PC-9 (cell line): ENCODE data around the gene SLC35B2. TPM values are rescaled to one million over a fixed set of nuclear protein-coding genes. Genes with fewer than 3 reads are reported as not detected.

Experiments
- BruUV-seq: library from RNA; stranded (reverse); fragments of 400-500 nt; replicated peaks from 2 replicates; lab custom pipeline; 2021; lab: Mats Ljungman, UMichigan
- CTCF ChIA-PET: fragments of 300-600 bp; sonication (Branson Sonifier 250); formaldehyde crosslinking; loops from one replicate; lab custom pipeline; 2022; ENCODE audit warnings: antibody characterized with exemption; lab: Charles Lee
- POLR2A ChIA-PET: fragments of 300-600 bp; sonication (Branson Sonifier 250); formaldehyde crosslinking; loops from one replicate; lab custom pipeline; 2022; ENCODE audit warnings: antibody characterized with exemption; ENCODE audit not compliant: unreplicated experiment; lab: Charles Lee
- DNase-seq, 2 experiments: peaks; one replicate each; pipeline versions ENCODE4 v3.0.0 to v3.0.0-alpha.2; 2015 to 2022; ENCODE audit warnings: mixed read lengths in 1 of 2
- H2AFZ ChIP-seq: fragments of 200-600 bp; sonication (generic); 2 replicates; pipeline ENCODE4 v1.8.1; 2017; ENCODE audit warnings: antibody characterized with exemption
- H3F3A ChIP-seq: fragments of 200-600 bp; sonication (generic); 2 replicates; pipeline ENCODE4 v1.8.1; 2017; ENCODE audit warnings: antibody characterized with exemption, mild to moderate bottlenecking, low read depth; ENCODE audit not compliant: insufficient read depth
- H3K27ac ChIP-seq: fragments of 200-600 bp; sonication (generic); 2 replicates; pipeline ENCODE4 v1.6.1; 2016; ENCODE audit warnings: mixed run types
- H3K27me3 ChIP-seq: fragments of 200-600 bp; sonication (generic); 2 replicates; pipeline ENCODE4 v1.6.1; 2016; ENCODE audit warnings: low read depth, mixed run types; ENCODE audit not compliant: insufficient read depth
- H3K36me3 ChIP-seq: fragments of 200-600 bp; sonication (generic); 2 replicates; pipeline ENCODE4 v1.6.1; 2016; ENCODE audit warnings: low read depth, mixed run types
- H3K4me1 ChIP-seq: fragments of 200-600 bp; sonication (generic); replicated peaks from 2 replicates; pipeline ENCODE4 v1.6.1; 2016; ENCODE audit warnings: mixed run types; ENCODE audit not compliant: insufficient read depth
- H3K4me2 ChIP-seq: fragments of 200-600 bp; sonication (generic); 2 replicates; pipeline ENCODE4 v1.6.1; 2017; ENCODE audit warnings: mixed run types
- H3K4me3 ChIP-seq: fragments of 200-600 bp; sonication (generic); 2 replicates; pipeline ENCODE4 v1.6.1; 2016; ENCODE audit warnings: mixed run types
- H3K79me2 ChIP-seq: fragments of 200-600 bp; sonication (generic); 2 replicates; pipeline ENCODE4 v1.6.1; 2017; ENCODE audit warnings: low read depth, mixed run types
- H3K9me2 ChIP-seq: fragments of 200-600 bp; sonication (generic); 2 replicates; pipeline ENCODE4 v1.8.1; 2017; ENCODE audit warnings: mild to moderate bottlenecking; ENCODE audit not compliant: insufficient read depth
- H3K9me3 ChIP-seq: fragments of 200-600 bp; sonication (generic); 2 replicates; pipeline ENCODE4 v1.8.1; 2016; ENCODE audit warnings: low read depth; ENCODE audit not compliant: insufficient read depth
- H4K20me1 ChIP-seq: fragments of 200-600 bp; sonication (generic); 2 replicates; pipeline ENCODE4 v1.8.1; 2017; ENCODE audit not compliant: insufficient read depth
- EZH2 ChIP-seq: fragments of 200-600 bp; sonication (generic); IDR thresholded peaks from 2 replicates; pipeline ENCODE4 v1.8.0; 2017; ENCODE audit warnings: antibody characterized with exemption, low read depth
- intact Hi-C: fragments of 100-400 bp; cut with micrococcal nuclease; formaldehyde crosslinking; loops from one replicate; pipeline ENCODE4 v1.10.0; 2022; ENCODE audit not compliant: unreplicated experiment
- total RNA-seq: library from RNA; stranded (reverse); gene quantifications from 2 replicates; pipeline ENCODE4 v1.2.3, GENCODE V29; 2021
- TF ChIP-seq, protein P1 (sequence below): fragments of 200-600 bp; sonication (generic); conservative IDR thresholded peaks from 2 replicates; pipeline ENCODE4 v1.6.1; 2017; ENCODE audit warnings: mixed run types, antibody characterized with exemption, mild to moderate bottlenecking, moderate library complexity

SLC35B2 gene
- total RNA-seq, 1 experiment from 2014 or later = 59.7 TPM

DNA sequence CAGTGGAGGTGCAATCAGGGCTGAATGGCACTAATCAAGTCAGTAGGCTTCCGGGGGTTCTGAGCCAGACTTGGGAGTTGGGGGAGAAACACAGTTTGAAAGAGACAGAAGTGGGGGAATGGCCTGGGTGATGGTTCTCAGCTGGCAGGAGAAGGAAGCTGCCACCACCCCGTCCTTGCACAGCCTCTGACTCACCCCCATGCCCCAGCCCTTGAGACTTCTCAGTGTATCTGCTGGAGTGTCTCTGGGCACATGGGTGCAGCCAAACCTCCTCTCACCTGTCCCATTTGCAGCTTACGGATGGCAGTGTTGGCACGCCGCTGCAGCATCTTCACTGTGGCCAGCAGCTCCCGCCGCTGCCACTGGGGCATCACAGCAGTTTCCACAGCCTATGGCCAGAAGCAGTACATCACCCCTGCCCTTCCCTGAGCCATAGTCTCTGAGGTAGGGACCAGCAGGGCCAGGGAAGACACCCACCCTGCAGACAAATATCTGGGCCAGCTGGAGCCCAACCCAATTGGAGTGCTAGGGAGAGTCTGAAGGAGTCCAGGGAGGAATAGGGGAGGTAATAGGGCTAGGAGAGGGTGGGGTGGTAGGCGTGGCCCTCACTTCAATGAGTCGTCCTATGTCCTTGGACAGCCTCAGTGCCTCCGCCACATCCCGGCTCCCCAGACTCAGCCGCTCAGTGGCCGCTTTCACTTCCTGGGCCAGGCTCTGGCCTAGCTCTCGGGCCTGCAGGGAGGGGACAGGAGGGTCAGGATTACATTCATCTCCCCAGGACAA lies 44.6 kb upstream of the SLC35B2 start:
- Histone ChIP-seq H3K4me3 (no peak overlapping the region), H4K20me1 (no peaks in the 10 kb centered on the region), H3K4me1 (no peaks in the 10 kb centered on the region), H3F3A (0 out of 2 replicates have a peak, but pooled peaks cover 5% of the 10 kb centered on the region), H3K27me3 (peaks cover 4% of the 10 kb centered on the region; the same call in 1 of the 2 replicates), H3K9me2 (no peaks in the 10 kb centered on the region), H3K27ac (no peak overlapping the region), H3K36me3 (0 out of 2 replicates have a peak, but pooled peaks cover 6% of the 10 kb centered on the region), H3K9me3 (no peaks in the 10 kb centered on the region), H3K79me2 (no peaks in the 10 kb centered on the region), H3K4me2 (no peak overlapping the region), H2AFZ (no peak overlapping the region)
- DNase-seq = no peak
- TF ChIP-seq EZH2 = no peak
- TF ChIP-seq, protein P1, sequence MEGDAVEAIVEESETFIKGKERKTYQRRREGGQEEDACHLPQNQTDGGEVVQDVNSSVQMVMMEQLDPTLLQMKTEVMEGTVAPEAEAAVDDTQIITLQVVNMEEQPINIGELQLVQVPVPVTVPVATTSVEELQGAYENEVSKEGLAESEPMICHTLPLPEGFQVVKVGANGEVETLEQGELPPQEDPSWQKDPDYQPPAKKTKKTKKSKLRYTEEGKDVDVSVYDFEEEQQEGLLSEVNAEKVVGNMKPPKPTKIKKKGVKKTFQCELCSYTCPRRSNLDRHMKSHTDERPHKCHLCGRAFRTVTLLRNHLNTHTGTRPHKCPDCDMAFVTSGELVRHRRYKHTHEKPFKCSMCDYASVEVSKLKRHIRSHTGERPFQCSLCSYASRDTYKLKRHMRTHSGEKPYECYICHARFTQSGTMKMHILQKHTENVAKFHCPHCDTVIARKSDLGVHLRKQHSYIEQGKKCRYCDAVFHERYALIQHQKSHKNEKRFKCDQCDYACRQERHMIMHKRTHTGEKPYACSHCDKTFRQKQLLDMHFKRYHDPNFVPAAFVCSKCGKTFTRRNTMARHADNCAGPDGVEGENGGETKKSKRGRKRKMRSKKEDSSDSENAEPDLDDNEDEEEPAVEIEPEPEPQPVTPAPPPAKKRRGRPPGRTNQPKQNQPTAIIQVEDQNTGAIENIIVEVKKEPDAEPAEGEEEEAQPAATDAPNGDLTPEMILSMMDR = no peak
- ChIA-PET CTCF (no interaction called here), POLR2A (no interaction called here)
- BruUV-seq = no TSS peak
- intact Hi-C loops = no loop called here

DNA sequence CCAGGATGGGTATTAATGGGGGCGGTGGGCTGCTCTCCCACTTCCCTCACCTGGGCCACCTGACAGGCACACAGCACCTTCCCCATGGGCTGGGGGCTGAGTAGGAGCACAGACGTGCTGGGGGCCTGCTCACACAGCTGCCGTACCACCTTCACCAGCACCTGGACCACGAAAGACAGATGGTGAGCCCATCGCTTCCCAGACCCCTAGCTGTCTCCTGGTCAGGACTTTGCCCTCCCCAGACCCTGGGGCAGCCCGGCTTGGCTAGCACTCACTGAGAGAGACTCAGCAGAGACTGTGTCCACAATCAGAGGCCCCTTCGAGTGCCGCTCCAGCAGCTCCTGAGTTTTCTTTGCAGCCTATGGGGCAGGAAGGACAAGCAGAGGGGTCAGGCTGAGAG lies 43.8 kb upstream of the SLC35B2 start:
- POLR2A ChIA-PET = interaction anchor here (0.7 kb wide), 1 partner anchor 36 kb away, joined by 3 read pairs; no protein-coding TSS in a partner anchor
- no TSS peak for BruUV-seq
- CTCF ChIA-PET = no interaction called here

DNA sequence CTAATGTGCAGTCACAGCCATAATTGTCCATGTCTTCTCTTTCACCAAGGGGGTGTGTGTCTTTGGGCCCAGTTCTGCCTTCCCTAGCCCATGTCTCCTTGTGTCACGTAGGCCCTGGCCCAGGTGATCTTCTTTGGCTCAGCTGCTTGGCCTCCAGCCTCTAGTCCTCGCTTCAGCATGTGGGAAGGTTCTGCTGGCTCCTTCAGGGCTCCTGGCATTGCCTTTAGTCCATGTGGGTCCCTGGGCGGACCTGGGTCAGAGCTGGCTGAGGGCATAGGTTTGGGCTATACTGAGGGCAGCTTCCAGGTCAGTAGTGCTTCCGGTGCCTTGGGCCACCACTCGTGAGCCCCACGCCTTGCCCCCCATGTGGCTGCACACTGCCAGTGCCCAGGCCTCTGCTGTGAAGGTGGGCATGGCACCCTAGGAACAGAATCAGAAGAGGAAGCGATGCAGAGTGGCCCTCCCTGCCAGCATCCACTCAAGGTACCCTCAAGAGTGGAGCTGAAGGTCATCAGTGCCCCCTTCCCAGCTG lies 43.0 kb upstream of the SLC35B2 start:
- Histone ChIP-seq H3K9me3 (no peaks in the 10 kb centered on the region), H3K27me3 (peaks cover 20% of the 10 kb centered on the region; the same call in 1 of the 2 replicates), H2AFZ (no peak overlapping the region), H3K36me3 (0 out of 2 replicates have a peak, but pooled peaks cover 4% of the 10 kb centered on the region), H3K9me2 (no peaks in the 10 kb centered on the region), H3K4me3 (no peak overlapping the region), H4K20me1 (no peaks in the 10 kb centered on the region), H3F3A (0 out of 2 replicates have a peak, but pooled peaks cover 5% of the 10 kb centered on the region), H3K27ac (no peak overlapping the region), H3K4me2 (no peak overlapping the region), H3K79me2 (no peaks in the 10 kb centered on the region), H3K4me1 (no peaks in the 10 kb centered on the region)
- BruUV-seq = no TSS peak
- POLR2A ChIA-PET = no interaction called here
- TF ChIP-seq, protein P1 = no peak
- no peak for TF ChIP-seq EZH2
- CTCF ChIA-PET = no interaction called here
- intact Hi-C loops = no loop called here
- DNase-seq = no peak

More for the DNA sequence above, 43.8 kb upstream of the SLC35B2 start:
- H3K79me2 ChIP-seq = no peaks in the 10 kb centered on the region
- H3K27ac ChIP-seq = no peak overlapping the region
- no peak overlapping the region for H2AFZ ChIP-seq
- H3K4me1 ChIP-seq = no peaks in the 10 kb centered on the region
- no peaks in the 10 kb centered on the region for H4K20me1 ChIP-seq
- H3K27me3 ChIP-seq = peaks cover 12% of the 10 kb centered on the region; the same call in 1 of the 2 replicates
- H3K36me3 ChIP-seq = 0 out of 2 replicates have a peak, but pooled peaks cover 6% of the 10 kb centered on the region
- TF ChIP-seq, protein P1 = no peak
- no peak for TF ChIP-seq EZH2
- no peaks in the 10 kb centered on the region for H3K9me3 ChIP-seq
- H3F3A ChIP-seq = 0 out of 2 replicates have a peak, but pooled peaks cover 5% of the 10 kb centered on the region
- H3K9me2 ChIP-seq = no peaks in the 10 kb centered on the region
- H3K4me2 ChIP-seq = no peak overlapping the region
- intact Hi-C loops = no loop called here
- DNase-seq = no peak
- no peak overlapping the region for H3K4me3 ChIP-seq
